Astrocyte (in vitro differentiated cells and primary cell): ENCODE results near the gene SAMD7.

ENCODE experiments used
- CTCF ChIP-seq: IDR thresholded peaks from 2 replicates; pipeline ENCODE4 v1.5.1; 2011; ENCODE audit warnings: low read depth, mild to moderate bottlenecking, inconsistent platforms, low read length, moderate library complexity; ENCODE audit not compliant: insufficient read depth
- EZH2 ChIP-seq: IDR thresholded peaks from 2 replicates; pipeline ENCODE4 v1.6.1; 2012; ENCODE audit warnings: mild to moderate bottlenecking, low read length, inconsistent platforms; ENCODE audit not compliant: insufficient read depth

- no peak for TF ChIP-seq CTCF
- TF ChIP-seq EZH2: no peak
Measured at GRCh38 chr3:169895072-169895471, 16.3 kb upstream of the SAMD7 start.
